ENCODE measurements around the gene SEZ6L. TPM values are rescaled to one million over a fixed set of nuclear protein-coding genes. Genes with fewer than 3 reads are reported as not detected.

SEZ6L gene
- polyA plus RNA-seq, 1 donor (not counting 4 experiments of a cell fraction or from before 2014, with no cell fraction given): not detected

DNA sequence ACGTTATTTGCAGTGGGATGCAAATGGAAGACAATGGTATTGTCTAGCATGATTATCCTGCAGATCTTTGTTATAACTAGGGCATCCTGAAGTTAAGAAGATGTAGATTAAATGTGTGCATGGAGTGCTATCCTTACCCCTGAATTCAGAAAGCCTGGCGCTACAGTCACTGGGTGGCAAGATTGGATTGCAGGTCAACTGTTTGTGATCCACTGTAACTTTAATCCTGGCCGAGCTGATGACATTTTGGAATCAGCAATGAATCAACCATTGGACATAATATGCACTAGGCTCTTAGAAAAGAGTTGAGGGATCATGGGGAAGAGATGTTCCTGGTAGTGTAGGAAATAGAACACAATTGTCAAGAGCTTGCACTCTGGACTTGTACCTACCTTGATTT is 25.1 kb downstream of the SEZ6L start:
- Histone ChIP-seq H2AFZ (ENCODE audit: control insufficient read depth, low read length) (no peak overlapping the region), H4K20me1 (ENCODE audit: control insufficient read depth, extremely low read depth, insufficient read depth, low read length) (no peaks in the 10 kb centered on the region), H3K79me2 (ENCODE audit: control insufficient read depth, insufficient read depth, low read length) (no peaks in the 10 kb centered on the region), H3K4me2 (ENCODE audit: control insufficient read depth, extremely low read depth, insufficient read depth, low read depth, low read length) (no peak overlapping the region), H3K27me3 (ENCODE audit: control insufficient read depth, extremely low read depth, insufficient read depth, low read length) (no peaks in the 10 kb centered on the region), H3K36me3 (ENCODE audit: control insufficient read depth in 2 of 2, extremely low read depth in 1 of 2, insufficient read depth in 2 of 2, low read length in 2 of 2) (no peaks in the 10 kb centered on the region), H3K4me1 (ENCODE audit: control insufficient read depth, extremely low read depth, insufficient read depth, low read length) (no peaks in the 10 kb centered on the region), H3K4me3 (ENCODE audit: control insufficient read depth in 2 of 3, extremely low read depth in 1 of 3, insufficient read depth in 2 of 3, low read depth in 1 of 3, low read length in 3 of 3) (no peak overlapping the region), H3K9ac (ENCODE audit: control insufficient read depth, extremely low read depth, insufficient read depth, low read length) (no peak overlapping the region), H3K27ac (ENCODE audit: control insufficient read depth, insufficient read depth, low read length) (no peak overlapping the region), H3K9me3 (ENCODE audit: control insufficient read depth, low read depth, low read length) (no peaks in the 10 kb centered on the region), H3K9me1 (ENCODE audit: control insufficient read depth, extremely low read depth, insufficient read depth, low read length) (no peaks in the 10 kb centered on the region)
- FAIRE-seq (no peak), DNase-seq (ENCODE audit: low read depth, low spot score) (no peak)
- no peak for TF ChIP-seq EZH2 (IDR thresholded peaks at IDR 0.05; ENCODE audit: low read length)
- TF ChIP-seq, protein P1, sequence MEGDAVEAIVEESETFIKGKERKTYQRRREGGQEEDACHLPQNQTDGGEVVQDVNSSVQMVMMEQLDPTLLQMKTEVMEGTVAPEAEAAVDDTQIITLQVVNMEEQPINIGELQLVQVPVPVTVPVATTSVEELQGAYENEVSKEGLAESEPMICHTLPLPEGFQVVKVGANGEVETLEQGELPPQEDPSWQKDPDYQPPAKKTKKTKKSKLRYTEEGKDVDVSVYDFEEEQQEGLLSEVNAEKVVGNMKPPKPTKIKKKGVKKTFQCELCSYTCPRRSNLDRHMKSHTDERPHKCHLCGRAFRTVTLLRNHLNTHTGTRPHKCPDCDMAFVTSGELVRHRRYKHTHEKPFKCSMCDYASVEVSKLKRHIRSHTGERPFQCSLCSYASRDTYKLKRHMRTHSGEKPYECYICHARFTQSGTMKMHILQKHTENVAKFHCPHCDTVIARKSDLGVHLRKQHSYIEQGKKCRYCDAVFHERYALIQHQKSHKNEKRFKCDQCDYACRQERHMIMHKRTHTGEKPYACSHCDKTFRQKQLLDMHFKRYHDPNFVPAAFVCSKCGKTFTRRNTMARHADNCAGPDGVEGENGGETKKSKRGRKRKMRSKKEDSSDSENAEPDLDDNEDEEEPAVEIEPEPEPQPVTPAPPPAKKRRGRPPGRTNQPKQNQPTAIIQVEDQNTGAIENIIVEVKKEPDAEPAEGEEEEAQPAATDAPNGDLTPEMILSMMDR (optimal IDR thresholded peaks at IDR 0.05 in 1 of 3, IDR thresholded peaks at IDR 0.05 in 1 of 3, conservative IDR thresholded peaks at IDR 0.05 in 1 of 3; ENCODE audit: extremely low read depth in 1 of 3, insufficient read depth in 2 of 3, low read length in 3 of 3): no peak
- dilution Hi-C loops (cut with MboI; ENCODE audit: extremely low pct_ligation_motif_present, low sequenced_read_pairs): no loop called here

DNA sequence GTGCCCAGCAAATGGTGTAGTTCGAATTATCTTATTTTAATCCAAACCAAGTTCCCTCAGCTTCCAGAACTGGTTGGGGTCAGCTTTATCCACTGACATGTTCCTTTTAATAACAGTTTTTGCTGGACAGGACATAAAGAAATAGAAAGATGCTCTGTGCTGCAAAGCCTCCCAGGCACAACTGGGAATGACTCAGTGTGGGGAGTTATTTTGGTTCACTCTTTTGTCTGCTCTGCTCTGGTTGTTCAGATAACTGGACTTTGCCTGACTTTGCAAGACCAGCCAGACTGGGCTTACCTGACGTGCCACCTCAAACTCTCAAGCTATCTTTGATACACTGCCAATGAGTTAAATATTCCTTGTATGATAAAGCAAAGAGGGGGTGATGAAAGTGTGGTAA is 25.6 kb downstream of the SEZ6L start:
- no peaks in the 10 kb centered on the region for H3K9me3 ChIP-seq (ENCODE audit: control insufficient read depth, low read depth, low read length)
- H3K4me1 ChIP-seq (ENCODE audit: control insufficient read depth, extremely low read depth, insufficient read depth, low read length): no peaks in the 10 kb centered on the region
- TF ChIP-seq, protein P1 (optimal IDR thresholded peaks at IDR 0.05 in 1 of 3, IDR thresholded peaks at IDR 0.05 in 1 of 3, conservative IDR thresholded peaks at IDR 0.05 in 1 of 3; ENCODE audit: extremely low read depth in 1 of 3, insufficient read depth in 2 of 3, low read length in 3 of 3): no peak
- no peak for TF ChIP-seq EZH2 (IDR thresholded peaks at IDR 0.05; ENCODE audit: low read length)
- no peaks in the 10 kb centered on the region for H3K9me1 ChIP-seq (ENCODE audit: control insufficient read depth, extremely low read depth, insufficient read depth, low read length)
- no peak overlapping the region for H2AFZ ChIP-seq (ENCODE audit: control insufficient read depth, low read length)
- no peak overlapping the region for H3K27ac ChIP-seq (ENCODE audit: control insufficient read depth, insufficient read depth, low read length)
- no peaks in the 10 kb centered on the region for H3K36me3 ChIP-seq (ENCODE audit: control insufficient read depth in 2 of 2, extremely low read depth in 1 of 2, insufficient read depth in 2 of 2, low read length in 2 of 2)
- no peaks in the 10 kb centered on the region for H3K79me2 ChIP-seq (ENCODE audit: control insufficient read depth, insufficient read depth, low read length)
- dilution Hi-C loops (cut with MboI; ENCODE audit: extremely low pct_ligation_motif_present, low sequenced_read_pairs): no loop called here
- H3K27me3 ChIP-seq (ENCODE audit: control insufficient read depth, extremely low read depth, insufficient read depth, low read length): no peaks in the 10 kb centered on the region
- H3K4me3 ChIP-seq (ENCODE audit: control insufficient read depth in 2 of 3, extremely low read depth in 1 of 3, insufficient read depth in 2 of 3, low read depth in 1 of 3, low read length in 3 of 3): no peak overlapping the region
- no peak overlapping the region for H3K9ac ChIP-seq (ENCODE audit: control insufficient read depth, extremely low read depth, insufficient read depth, low read length)
- FAIRE-seq (no peak), DNase-seq (ENCODE audit: low read depth, low spot score) (no peak)
- H4K20me1 ChIP-seq (ENCODE audit: control insufficient read depth, extremely low read depth, insufficient read depth, low read length): no peaks in the 10 kb centered on the region
- no peak overlapping the region for H3K4me2 ChIP-seq (ENCODE audit: control insufficient read depth, extremely low read depth, insufficient read depth, low read depth, low read length)
